DND-41 (cell line): ENCODE measurements around the gene MGAT4B.

Experiments used
- EZH2 ChIP-seq: IDR thresholded peaks from 3 replicates; pipeline ENCODE4 v1.6.1; 2012; ENCODE audit warnings: borderline replicate concordance, low read depth, mild to moderate bottlenecking, moderate library complexity, low read length, inconsistent platforms; ENCODE audit not compliant: severe bottlenecking
- TF ChIP-seq, protein P1 (sequence below): IDR thresholded peaks from 2 replicates; pipeline ENCODE4 v1.5.1; 2012; ENCODE audit warnings: borderline replicate concordance, low read length, moderate library complexity, mild to moderate bottlenecking; ENCODE audit not compliant: poor library complexity, severe bottlenecking; ENCODE audit errors: extremely low read depth

DNA sequence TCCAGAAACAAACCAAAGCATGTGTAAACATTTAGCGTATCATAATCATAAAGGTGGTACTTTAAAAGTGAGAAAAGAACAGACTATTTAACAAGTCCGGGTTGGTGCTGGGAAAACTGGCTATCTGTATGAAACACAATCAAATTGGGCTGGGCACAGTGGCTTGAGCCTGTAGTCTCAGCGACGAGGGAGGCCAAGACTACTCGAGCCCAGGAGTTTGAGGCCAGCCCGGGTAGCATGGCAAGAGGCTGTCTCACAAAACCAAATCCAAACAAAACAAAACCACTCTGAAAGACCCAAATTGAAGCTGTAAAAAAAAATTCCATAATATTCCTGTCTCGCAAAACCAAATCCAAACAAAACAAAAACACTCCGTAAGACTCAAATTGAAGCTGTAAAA is 47.7 kb upstream of the MGAT4B start:
- TF ChIP-seq, protein P1, sequence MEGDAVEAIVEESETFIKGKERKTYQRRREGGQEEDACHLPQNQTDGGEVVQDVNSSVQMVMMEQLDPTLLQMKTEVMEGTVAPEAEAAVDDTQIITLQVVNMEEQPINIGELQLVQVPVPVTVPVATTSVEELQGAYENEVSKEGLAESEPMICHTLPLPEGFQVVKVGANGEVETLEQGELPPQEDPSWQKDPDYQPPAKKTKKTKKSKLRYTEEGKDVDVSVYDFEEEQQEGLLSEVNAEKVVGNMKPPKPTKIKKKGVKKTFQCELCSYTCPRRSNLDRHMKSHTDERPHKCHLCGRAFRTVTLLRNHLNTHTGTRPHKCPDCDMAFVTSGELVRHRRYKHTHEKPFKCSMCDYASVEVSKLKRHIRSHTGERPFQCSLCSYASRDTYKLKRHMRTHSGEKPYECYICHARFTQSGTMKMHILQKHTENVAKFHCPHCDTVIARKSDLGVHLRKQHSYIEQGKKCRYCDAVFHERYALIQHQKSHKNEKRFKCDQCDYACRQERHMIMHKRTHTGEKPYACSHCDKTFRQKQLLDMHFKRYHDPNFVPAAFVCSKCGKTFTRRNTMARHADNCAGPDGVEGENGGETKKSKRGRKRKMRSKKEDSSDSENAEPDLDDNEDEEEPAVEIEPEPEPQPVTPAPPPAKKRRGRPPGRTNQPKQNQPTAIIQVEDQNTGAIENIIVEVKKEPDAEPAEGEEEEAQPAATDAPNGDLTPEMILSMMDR = no peak
- TF ChIP-seq EZH2 = no peak
